GM18511 (cell line): ENCODE measurements around the gene PRXL2C.
"Not testable (repeated sequence)": the region's sequence is repeated elsewhere in the genome, so short reads cannot be mapped to it uniquely, and the experiment has no call there.

Experiments
- ATAC-seq: cut with Tn5 transposase; IDR thresholded peaks from one replicate; pipeline ENCODE4 v1.9.1; 2021; ENCODE audit warnings: mild to moderate bottlenecking, moderate library complexity; ENCODE audit not compliant: unreplicated experiment

The PRXL2C gene

GRCh38 chr9:96655198-96655851, at the start of gene PRXL2C:
Gene PRXL2C, minus strand, starts transcription at chr9:96655317. Its CDS starts 36 bp downstream, at chr9:96655281.
- ATAC-seq = peak; percentile 80

- not testable (repeated sequence) for ATAC-seq
Observed at GRCh38 chr9:96700721-96701375, 45.7 kb upstream of the PRXL2C start.

- ATAC-seq = no peak
Observed at GRCh38 chr9:96691326-96691725, 36.2 kb upstream of the PRXL2C start.

- ATAC-seq = no peak
Observed at GRCh38 chr9:96688745-96689464, 33.8 kb upstream of the PRXL2C start.

GRCh38 chr9:96688187-96688586, 33.1 kb upstream of the PRXL2C start:
- no peak for ATAC-seq

GRCh38 chr9:96686638-96687335, 31.7 kb upstream of the PRXL2C start:
- ATAC-seq = no peak

GRCh38 chr9:96680812-96681499, 25.8 kb upstream of the PRXL2C start:
- ATAC-seq = no peak

GRCh38 chr9:96674906-96675538, 19.9 kb upstream of the PRXL2C start:
- no peak for ATAC-seq

GRCh38 chr9:96673786-96674185, 18.7 kb upstream of the PRXL2C start:
- ATAC-seq = not testable (repeated sequence)

- ATAC-seq = no peak
Observed at GRCh38 chr9:96668868-96669534, 13.9 kb upstream of the PRXL2C start.

GRCh38 chr9:96667363-96667728, 12.2 kb upstream of the PRXL2C start:
- no peak for ATAC-seq

GRCh38 chr9:96666653-96667362, 11.7 kb upstream of the PRXL2C start:
- ATAC-seq = peak; percentile 69

GRCh38 chr9:96665789-96666188, 10.7 kb upstream of the PRXL2C start:
- no peak for ATAC-seq

- ATAC-seq = no peak
Observed at GRCh38 chr9:96663506-96664120, 8.5 kb upstream of the PRXL2C start.

- ATAC-seq = no peak
Observed at GRCh38 chr9:96661711-96662110, 6.6 kb upstream of the PRXL2C start.

GRCh38 chr9:96660692-96661248, 5.7 kb upstream of the PRXL2C start:
- ATAC-seq = peak; percentile 77

- ATAC-seq = peak; percentile 56
Observed at GRCh38 chr9:96654450-96655197, 493 bp downstream of the PRXL2C start.

GRCh38 chr9:96651626-96652025, 3.5 kb downstream of the PRXL2C start:
- no peak for ATAC-seq
